GM19372 (cell line): ENCODE results near the gene LYRM4.

Experiments
- ATAC-seq: cut with Tn5 transposase; IDR thresholded peaks from one replicate; pipeline ENCODE4 v1.9.1; 2021; ENCODE audit warnings: mild to moderate bottlenecking, low read depth, moderate library complexity; ENCODE audit not compliant: unreplicated experiment

The LYRM4 gene

DNA sequence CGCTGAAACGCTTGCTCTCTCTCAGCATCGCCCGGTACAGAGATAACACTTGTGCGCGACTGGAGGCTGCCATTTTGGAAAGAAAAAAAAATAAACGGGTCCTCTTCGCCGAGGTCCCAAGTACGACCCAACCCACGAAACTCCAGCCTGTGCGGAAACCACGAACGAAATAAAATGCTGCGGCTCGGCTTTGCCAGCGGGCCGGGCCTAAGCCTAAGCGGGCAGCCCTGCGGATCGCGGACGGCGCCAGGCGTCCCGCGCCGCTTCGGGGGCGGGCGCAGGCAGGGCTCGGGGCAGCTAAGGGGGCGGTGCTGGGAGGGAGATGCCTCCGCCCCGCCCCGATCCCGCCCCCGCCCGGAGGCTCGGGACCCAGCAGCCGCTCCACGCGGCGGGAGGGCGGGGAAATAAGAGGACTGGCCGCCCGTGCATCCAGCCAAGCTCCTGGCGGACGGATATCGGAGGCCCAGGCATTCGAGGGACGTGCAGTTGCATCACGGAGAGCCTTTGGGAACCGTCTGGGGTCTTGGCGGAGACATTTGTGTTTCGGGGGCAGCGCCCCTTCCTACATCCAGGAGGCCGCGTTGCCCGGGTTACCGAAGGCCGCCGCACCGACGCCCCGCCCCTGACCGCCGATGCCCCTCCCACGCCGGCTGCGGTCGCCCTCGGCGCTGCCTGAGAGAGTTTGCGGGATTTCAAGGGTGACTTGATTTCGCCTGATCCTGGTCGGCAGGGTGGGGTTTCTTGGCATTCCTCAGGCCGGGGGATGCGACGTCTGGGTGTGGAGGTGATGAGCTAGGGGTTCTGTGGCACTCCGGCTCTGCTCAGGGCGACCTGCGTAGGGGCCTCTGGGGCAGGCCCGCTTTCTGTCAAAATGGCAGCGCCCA, at the start of gene LYRM4, which contains the start of gene FARS2:
LYRM4 (minus strand) TSS at position 290 of the 884 bp plus-strand sequence; CDS start at position 73, 217 bp downstream.
FARS2 (plus strand) TSS at position 853 of the 884 bp plus-strand sequence.
- ATAC-seq = peak; percentile 68

- ATAC-seq = no peak
Measured at GRCh38 chr6:5308066-5308465, 47.3 kb upstream of the LYRM4 start.

DNA sequence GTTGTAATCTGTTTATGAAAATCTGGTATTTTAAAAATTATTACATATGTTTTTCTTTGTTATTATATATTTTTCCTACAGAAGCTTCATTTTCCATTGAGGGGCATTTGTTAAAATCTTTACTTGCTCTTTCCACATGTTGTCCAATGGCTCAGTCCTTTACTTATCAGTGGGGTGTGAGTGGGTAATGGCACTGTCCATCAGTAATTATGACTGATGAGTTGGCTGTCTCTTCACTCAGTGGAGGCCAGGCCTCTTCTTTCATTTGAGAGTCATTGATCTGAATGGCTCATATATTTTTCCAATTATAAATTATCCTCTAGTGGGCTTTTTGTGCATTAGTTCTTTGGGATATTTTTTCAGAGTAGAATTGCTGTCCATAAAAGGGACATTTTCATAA, 46.3 kb upstream of the LYRM4 start:
- ATAC-seq = no peak

DNA sequence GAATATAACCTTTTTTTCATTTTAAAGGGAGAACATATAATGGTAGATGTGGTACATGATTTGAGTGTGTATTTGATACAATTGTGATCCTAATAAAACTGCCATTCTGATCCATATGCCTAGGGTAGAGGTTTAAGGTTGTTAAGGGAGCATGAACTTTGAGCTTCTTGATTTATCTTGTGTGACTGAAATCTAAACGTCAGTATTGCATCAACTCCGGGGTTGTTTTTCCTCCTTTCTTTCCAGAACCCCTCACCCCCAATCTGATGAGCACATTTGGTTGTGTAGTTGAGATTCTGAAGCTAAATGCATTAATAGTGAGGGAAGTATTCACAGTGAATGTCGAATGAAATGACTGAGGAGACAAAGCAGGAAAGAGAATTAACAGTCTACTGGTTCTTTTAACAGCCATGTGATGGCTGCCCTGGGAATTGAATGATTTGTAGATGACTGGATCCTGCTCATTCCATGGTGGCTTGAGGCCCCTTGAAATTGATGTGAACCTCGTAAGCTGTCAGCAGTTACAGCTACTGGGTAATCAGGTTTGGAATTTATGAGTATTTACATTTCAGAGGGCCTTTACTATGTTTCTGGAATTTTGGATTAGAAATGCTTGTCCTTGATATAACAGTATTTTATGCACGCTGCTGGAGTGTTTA, 45.3 kb upstream of the LYRM4 start:
- ATAC-seq = no peak

DNA sequence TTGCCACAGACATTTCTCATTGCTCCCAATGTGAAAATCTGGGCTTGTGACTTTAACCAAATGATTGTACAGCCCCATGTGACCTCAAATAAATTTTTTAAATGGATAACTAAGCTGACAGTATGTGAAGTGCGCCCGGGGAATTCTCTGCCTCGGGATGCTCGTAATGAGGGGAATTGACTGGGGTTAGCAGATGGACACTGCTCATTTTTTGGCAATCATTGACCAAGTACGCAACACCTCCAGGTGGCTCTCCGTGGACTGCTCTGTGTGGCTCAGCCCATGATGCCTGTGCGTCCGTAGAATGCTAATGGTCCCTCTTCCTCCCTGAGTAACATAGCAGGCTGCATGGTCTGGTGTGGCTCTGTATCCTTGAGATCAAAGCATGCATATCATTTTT, 42.9 kb upstream of the LYRM4 start:
- no peak for ATAC-seq

DNA sequence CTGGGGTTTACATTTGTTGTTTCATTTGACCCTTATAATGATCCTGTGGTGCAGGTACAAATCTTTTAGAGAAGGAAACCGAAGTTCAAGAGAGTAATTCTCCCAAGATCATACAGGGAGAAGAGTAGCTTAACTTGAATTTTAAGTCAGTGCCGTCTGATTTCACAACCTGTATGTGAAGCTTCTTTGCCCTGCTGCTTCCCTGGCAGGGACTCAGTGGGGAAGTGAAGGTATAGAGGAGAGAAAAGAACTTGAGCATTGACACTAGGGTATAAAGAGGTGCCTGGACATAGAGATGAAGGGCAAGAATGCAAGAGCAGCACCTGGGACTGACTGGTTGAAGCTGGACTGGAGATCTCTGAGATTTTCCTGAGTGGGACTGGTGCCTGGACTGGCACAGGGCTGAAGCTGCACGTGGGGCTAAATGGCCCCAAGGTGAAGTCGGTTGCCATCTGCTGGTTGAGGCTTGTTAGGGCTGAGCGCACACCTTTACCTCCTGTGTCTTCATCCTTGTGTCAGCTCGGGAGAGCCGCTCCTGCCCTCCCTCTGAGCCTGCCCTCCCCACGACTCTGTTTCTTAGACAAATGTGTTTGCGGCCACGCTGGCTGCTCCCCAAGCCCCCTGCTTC, 42.4 kb upstream of the LYRM4 start:
- ATAC-seq = peak; percentile 74

GRCh38 chr6:5302220-5302946, 41.6 kb upstream of the LYRM4 start:
- ATAC-seq = peak; percentile 61

- no peak for ATAC-seq
Measured at GRCh38 chr6:5300206-5300764, 39.5 kb upstream of the LYRM4 start.

DNA sequence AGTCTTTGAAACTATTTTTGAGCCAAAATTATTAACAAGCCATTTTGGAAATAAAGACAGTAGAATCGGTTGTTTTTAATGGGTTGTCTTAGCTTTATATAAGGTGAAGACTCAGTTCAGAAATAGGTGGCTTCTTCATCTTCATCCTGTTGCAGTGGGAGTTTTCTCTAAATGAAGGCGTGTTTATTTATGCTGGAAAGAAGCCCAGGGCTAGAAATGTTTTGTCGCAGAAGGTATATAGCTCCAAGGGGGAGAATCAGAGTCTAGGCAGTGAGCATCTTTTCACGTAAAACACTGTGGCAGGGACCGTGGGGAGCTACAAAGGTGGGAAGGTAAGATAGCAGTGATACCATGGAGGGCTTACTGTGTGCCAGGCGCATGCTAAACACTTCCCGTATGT, 34.9 kb upstream of the LYRM4 start:
- no peak for ATAC-seq

DNA sequence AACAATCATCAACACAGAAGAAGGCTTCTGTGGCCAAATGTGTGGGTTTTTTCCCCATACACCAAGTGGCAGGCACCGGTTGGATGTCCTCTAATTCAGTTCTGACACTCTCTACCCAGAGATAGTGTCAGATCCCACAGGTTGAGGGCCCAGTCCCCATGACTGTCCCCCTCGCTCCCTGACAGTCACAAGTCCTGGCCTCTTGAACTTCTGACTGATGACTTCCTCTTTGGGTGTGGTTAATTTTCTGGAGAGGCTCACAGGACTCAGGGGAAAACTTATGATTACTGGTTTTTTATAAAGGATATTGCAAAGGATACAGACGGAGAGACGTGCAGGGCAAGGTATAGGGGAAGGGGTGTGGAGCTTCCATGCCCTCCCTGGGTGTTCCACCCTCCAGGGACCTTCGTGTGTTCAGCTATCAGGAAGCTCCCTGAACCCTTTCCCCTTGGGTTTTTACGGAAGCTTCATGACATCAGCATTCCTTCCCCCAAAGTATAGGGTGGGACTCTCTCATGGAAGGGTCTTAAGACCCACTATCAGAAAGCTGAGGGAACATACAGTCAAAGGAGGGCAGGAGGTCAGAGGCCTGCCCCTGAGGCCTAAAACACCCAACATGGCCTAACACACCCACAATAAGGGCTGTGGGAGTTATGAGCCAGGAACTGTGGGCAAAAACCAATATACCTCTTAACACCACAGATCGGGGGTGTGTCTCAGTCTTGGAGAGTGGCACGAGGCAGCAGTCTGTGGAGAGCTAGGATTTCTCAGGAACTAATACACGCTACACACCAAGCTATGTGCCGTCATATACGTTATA, 33.9 kb upstream of the LYRM4 start:
- ATAC-seq = no peak

GRCh38 chr6:5293692-5294091, 32.9 kb upstream of the LYRM4 start:
- no peak for ATAC-seq

GRCh38 chr6:5292154-5292553, 31.4 kb upstream of the LYRM4 start:
- no peak for ATAC-seq

GRCh38 chr6:5290500-5290899, 29.8 kb upstream of the LYRM4 start:
- ATAC-seq = no peak

GRCh38 chr6:5290097-5290496, 29.3 kb upstream of the LYRM4 start:
- ATAC-seq = no peak

DNA sequence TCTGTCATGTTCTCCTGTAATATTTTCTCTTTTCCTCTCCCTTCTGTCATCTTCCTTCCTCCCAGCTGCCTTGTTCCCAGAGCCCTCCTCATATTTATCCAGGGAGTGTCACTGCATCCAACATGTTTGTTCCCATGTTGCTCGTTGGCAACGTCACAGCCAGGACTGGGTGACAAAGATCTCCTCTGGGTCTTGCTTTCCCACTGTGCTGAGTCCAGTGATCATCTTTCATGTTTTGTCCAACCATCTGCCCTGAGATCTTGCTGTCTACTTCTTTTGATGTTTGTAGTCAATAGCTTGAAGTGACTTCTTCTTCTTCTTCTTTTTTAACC, 27.2 kb upstream of the LYRM4 start:
- no peak for ATAC-seq

DNA sequence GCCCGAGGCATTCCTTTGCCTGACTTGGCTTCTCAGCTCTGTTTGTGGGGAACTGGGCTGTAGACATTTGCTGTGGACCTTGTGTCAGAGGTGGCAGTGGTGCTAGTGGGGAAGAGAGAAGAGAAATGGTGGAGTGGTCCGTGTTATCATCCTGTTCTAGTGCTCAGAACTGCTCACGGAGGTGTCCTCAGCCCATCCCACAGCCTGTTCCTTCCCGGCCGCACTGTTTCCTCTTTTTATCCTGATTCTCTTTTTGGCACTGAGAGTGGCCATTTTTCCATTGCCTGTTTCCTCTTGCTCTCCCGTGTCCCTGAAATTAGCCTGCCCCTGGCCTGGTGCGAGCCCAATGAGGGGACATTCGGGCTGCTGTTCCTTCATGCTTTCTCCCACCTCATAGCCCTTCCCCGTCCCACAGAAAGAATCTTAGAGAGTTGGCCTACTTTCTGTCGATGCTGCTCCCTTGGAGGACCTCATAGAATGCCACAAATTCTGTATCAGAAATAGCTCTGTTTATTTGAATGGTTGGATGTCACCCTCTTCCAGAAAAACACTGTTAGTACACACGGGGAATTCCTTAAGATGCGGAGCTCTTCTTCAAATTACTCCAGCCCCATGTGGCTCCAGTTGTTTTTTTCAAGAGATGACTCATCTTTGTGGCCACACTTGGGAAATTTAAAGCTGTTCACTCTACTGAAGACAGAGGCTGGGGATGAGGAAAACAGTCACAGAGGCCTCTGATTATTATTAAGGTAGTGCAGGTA, 26.6 kb upstream of the LYRM4 start:
- ATAC-seq = no peak

- ATAC-seq = no peak
Measured at GRCh38 chr6:5286780-5287179, 26.0 kb upstream of the LYRM4 start.

DNA sequence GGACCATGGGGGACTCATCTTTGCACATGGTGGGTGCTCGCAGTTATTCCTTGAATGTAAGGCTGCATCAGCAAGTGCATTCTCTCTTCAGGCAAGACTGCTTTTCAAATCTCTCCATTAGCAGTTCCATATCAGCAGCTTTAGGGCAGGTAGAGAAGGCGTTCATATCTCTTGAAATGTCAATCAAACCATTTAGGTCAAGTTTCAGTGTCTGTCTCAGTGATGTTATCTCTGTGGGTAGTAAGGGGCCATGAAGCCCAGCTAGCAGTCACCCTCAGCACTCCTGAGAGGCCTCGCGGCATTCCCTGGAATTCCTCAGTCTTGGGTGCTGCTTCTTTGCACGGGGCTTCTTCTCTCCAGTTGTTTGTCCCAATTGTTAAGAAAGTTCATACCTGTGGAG, 24.8 kb upstream of the LYRM4 start:
- no peak for ATAC-seq

- no peak for ATAC-seq
Measured at GRCh38 chr6:5285081-5285480, 24.3 kb upstream of the LYRM4 start.
